ENCODE measurements around the gene CENPX.

Gene CENPX

DNA sequence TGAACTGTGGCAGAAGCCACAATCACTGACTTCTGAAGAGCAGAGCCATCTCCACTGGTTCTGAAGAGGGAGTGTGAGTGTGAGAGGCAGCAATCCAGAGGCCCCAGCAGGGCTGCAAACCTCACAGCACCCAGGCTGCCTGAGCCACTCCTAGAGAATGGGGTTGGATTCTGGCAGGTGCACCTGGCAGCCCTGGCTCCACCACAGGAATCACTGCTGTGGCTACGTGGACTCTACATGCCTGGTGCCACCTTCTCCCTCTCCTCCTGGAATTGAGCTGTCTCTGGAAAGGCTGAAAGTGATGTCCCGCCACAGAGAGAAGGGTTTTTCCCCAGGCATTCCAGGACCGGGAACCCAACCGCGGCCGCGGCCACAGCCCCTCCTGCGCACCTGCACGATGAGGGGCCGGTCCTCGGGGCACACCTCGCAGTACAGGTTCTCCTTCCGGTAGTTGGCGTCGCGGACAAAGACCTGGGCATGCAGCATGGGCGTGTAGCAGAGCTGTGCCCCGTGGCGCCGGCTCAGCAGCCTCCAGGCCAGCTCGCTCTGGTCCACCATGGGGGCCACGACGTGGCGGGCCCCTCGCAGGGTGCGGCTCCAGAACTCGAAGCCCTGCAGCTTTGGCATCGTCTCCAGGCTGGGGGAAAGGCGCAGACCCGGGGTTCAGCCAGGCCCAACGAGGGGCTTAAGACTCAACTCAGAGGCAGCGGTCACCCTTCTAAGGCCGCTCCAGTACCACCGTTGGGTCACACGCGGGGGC is 41.9 kb upstream of the CENPX start:
- peaks cover 18% of the 10 kb centered on the region for H3K36me3 ChIP-seq (replicated peaks; ENCODE audit: low read depth, low read length)
- H3K4me2 ChIP-seq (ENCODE audit: low read length) = peak overlapping the region; percentile 96
- H3K4me3 ChIP-seq (ENCODE audit: low read length) = peak overlapping the region; percentile 100
- no peak overlapping the region for H2AFZ ChIP-seq (ENCODE audit: low read depth, low read length)
- H3K9me3 ChIP-seq (ENCODE audit: insufficient read depth, low read length) = no peaks in the 10 kb centered on the region
- H3K4me1 ChIP-seq (ENCODE audit: low read length) = peaks cover 14% of the 10 kb centered on the region
- peaks cover 28% of the 10 kb centered on the region for H3K79me2 ChIP-seq (ENCODE audit: low read length)
- peak overlapping the region; percentile 35 for H3K27ac ChIP-seq (ENCODE audit: low read length)
- no peaks in the 10 kb centered on the region for H4K20me1 ChIP-seq (ENCODE audit: insufficient read depth, low read length)
- peak overlapping the region; percentile 97 for H3K9ac ChIP-seq (ENCODE audit: low read length)
- no peaks in the 10 kb centered on the region for H3K27me3 ChIP-seq (ENCODE audit: low read depth, low read length)
- TF ChIP-seq EZH2phosphoT487 (IDR thresholded peaks at IDR 0.05; ENCODE audit: low read depth) = no peak
- TF ChIP-seq, protein P1, sequence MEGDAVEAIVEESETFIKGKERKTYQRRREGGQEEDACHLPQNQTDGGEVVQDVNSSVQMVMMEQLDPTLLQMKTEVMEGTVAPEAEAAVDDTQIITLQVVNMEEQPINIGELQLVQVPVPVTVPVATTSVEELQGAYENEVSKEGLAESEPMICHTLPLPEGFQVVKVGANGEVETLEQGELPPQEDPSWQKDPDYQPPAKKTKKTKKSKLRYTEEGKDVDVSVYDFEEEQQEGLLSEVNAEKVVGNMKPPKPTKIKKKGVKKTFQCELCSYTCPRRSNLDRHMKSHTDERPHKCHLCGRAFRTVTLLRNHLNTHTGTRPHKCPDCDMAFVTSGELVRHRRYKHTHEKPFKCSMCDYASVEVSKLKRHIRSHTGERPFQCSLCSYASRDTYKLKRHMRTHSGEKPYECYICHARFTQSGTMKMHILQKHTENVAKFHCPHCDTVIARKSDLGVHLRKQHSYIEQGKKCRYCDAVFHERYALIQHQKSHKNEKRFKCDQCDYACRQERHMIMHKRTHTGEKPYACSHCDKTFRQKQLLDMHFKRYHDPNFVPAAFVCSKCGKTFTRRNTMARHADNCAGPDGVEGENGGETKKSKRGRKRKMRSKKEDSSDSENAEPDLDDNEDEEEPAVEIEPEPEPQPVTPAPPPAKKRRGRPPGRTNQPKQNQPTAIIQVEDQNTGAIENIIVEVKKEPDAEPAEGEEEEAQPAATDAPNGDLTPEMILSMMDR (IDR thresholded peaks at IDR 0.05; ENCODE audit: low read depth, low read length) = no peak

DNA sequence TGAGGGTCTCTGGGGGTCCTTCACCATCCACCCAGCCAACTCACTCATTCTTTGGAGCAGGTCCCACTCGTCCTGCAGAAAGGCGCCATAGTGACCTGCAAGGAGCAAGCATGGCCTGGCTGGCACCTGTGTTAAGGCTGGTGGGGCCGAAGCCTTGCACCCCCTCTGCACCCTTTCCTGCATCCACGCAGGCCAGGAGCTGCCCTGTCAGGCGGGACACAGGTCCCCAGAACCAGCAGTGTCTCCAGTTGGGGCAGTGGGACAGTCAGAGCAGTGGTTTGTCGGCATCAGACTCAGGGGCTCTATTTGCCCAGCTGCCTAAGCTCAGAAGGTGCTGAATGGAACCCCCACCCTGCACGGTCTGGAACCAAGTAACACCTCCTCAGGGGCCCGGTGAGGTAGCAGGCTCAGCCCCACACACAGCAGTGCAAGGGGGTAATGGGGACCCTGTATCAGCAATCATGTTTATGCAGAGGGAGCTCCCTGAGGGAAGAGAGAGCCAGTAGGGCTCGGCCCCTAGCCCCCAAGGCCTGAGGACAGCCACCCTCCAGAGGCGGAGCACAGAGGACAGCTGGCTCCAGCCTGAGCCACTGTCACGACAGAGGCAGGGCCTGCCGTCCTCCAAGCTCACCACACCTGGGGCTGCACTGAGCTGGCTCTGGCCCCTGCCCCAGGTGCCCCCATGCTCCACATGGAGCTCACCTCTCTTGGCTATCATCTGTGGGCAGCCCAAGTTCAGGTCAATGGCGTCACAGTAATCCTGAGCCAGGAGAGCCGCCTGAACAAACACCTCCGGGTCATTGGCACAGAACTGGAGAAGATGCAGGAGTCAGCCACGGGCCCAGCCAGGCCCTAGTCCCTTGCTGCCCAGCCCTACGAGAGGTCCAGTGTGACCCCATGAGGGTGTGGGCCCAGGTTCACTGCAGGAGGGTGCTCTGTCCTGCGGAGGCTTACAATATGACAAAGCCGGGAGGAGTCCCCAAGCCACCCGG is 41.0 kb upstream of the CENPX start:
- no peak overlapping the region for H2AFZ ChIP-seq (ENCODE audit: low read depth, low read length)
- H3K4me2 ChIP-seq (ENCODE audit: low read length) = peak overlapping the region; percentile 96
- H3K79me2 ChIP-seq (ENCODE audit: low read length) = peaks cover 28% of the 10 kb centered on the region
- no peaks in the 10 kb centered on the region for H4K20me1 ChIP-seq (ENCODE audit: insufficient read depth, low read length)
- H3K36me3 ChIP-seq (replicated peaks; ENCODE audit: low read depth, low read length) = peaks cover 22% of the 10 kb centered on the region
- H3K27ac ChIP-seq (ENCODE audit: low read length) = no peak overlapping the region
- H3K27me3 ChIP-seq (ENCODE audit: low read depth, low read length) = no peaks in the 10 kb centered on the region
- H3K9ac ChIP-seq (ENCODE audit: low read length) = no peak overlapping the region; the same call in 1 of the 2 replicates
- H3K4me3 ChIP-seq (ENCODE audit: low read length) = peak overlapping the region; percentile 100
- TF ChIP-seq EZH2phosphoT487 (IDR thresholded peaks at IDR 0.05; ENCODE audit: low read depth) = no peak
- TF ChIP-seq, protein P1 (IDR thresholded peaks at IDR 0.05; ENCODE audit: low read depth, low read length) = no peak
- H3K4me1 ChIP-seq (ENCODE audit: low read length) = peaks cover 14% of the 10 kb centered on the region
- no peaks in the 10 kb centered on the region for H3K9me3 ChIP-seq (ENCODE audit: insufficient read depth, low read length)

DNA sequence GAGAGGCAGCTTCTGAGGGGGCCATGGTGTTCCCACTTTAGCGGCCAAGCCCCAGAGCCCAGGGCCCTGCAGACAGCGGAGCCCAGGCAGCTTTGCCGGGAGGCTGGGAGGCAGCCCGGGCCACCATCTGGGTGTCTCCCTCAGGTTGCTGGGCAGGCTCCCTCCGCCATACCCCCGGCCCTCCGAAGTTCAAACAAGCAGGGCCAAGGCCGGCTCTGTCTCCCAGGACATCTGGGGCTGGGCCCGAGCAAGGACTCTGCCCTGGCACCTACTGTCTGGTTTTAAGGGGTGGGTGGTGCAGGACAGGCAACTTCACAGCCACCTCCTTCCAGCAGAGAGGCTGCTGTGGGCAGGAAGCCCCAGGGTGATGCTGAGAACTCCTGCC is 40.3 kb upstream of the CENPX start:
- Histone ChIP-seq H4K20me1 (ENCODE audit: insufficient read depth, low read length) (no peaks in the 10 kb centered on the region), H3K9ac (ENCODE audit: low read length) (no peak overlapping the region), H3K4me1 (ENCODE audit: low read length) (peaks cover 14% of the 10 kb centered on the region), H3K79me2 (ENCODE audit: low read length) (peaks cover 28% of the 10 kb centered on the region), H3K9me3 (ENCODE audit: insufficient read depth, low read length) (no peaks in the 10 kb centered on the region), H3K27ac (ENCODE audit: low read length) (no peak overlapping the region), H3K27me3 (ENCODE audit: low read depth, low read length) (no peaks in the 10 kb centered on the region), H3K4me2 (ENCODE audit: low read length) (no peak overlapping the region), H3K36me3 (replicated peaks; ENCODE audit: low read depth, low read length) (peaks cover 26% of the 10 kb centered on the region), H3K4me3 (ENCODE audit: low read length) (no peak overlapping the region), H2AFZ (ENCODE audit: low read depth, low read length) (no peak overlapping the region)
- TF ChIP-seq, protein P1 (IDR thresholded peaks at IDR 0.05; ENCODE audit: low read depth, low read length) = no peak
- TF ChIP-seq EZH2phosphoT487 (IDR thresholded peaks at IDR 0.05; ENCODE audit: low read depth) = no peak

All from OCI-LY3 (cell line).